A549 (cell line): Measurements from ENCODE around the gene NCBP3.

Experiments used
- CHD4 ChIP-seq: fragments of 200-600 bp; sonication (generic); IDR thresholded peaks from 2 replicates; pipeline ENCODE4 v1.6.1; 2016; ENCODE audit warnings: antibody characterized with exemption, mild to moderate bottlenecking, borderline replicate concordance
- EP300 ChIP-seq, 2 experiments: fragments of >200 bp; sonication (Bioruptor Twin); formaldehyde crosslinking; IDR thresholded peaks; 2 replicates in 1 of 2; 3 replicates in 1 of 2; pipeline ENCODE4 v1.6.1; 2016 to 2017
- HOXA7 ChIP-seq: fragments of 250-450 bp; sonication (Bioruptor Pico); IDR thresholded peaks from 2 replicates; pipeline ENCODE4 v1.5.0; 2020; ENCODE audit warnings: mild to moderate bottlenecking, moderate library complexity
- MYC ChIP-seq: IDR thresholded peaks from 2 replicates; pipeline ENCODE4 v1.6.1; 2012; ENCODE audit warnings: mild to moderate bottlenecking, inconsistent platforms, low read length, improper control_type of control experiment, borderline replicate concordance
- NR3C1 ChIP-seq: fragments of >200 bp; sonication (Bioruptor Twin); formaldehyde crosslinking; IDR thresholded peaks from 3 replicates; pipeline ENCODE4 v1.6.1; 2017
- PHF8 ChIP-seq: fragments of 200-600 bp; sonication (generic); IDR thresholded peaks from 2 replicates; pipeline ENCODE4 v1.6.1; 2016; ENCODE audit warnings: low read depth, mild to moderate bottlenecking, antibody characterized with exemption, moderate library complexity, borderline replicate concordance
- POLR2A ChIP-seq: IDR thresholded peaks from 2 replicates; pipeline ENCODE4 v1.6.1; 2012; ENCODE audit warnings: mild to moderate bottlenecking, low read length
- POLR2AphosphoS2 ChIP-seq: conservative IDR thresholded peaks from 2 replicates; pipeline ENCODE4 v1.6.1; 2012; ENCODE audit warnings: low read length, improper control_type of control experiment, inconsistent platforms
- RAD21 ChIP-seq, 2 experiments: fragments of >200 bp in 1 of 2; sonication (Bioruptor Twin) in 1 of 2; formaldehyde crosslinking in 1 of 2; IDR thresholded peaks in 1 of 2; conservative IDR thresholded peaks in 1 of 2; 2 replicates in 1 of 2; 3 replicates in 1 of 2; pipeline ENCODE4 v1.6.1; 2012 to 2018; ENCODE audit warnings: inconsistent platforms in 1 of 2
- RFX5 ChIP-seq: fragments of 450-650 bp; IDR thresholded peaks from 2 replicates; pipeline ENCODE4 v1.7.1; 2014; ENCODE audit warnings: antibody characterized with exemption, mild to moderate bottlenecking, moderate library complexity
- TF ChIP-seq, protein P1 (sequence below): fragments of 450-650 bp; IDR thresholded peaks from 2 replicates; pipeline ENCODE4 v1.6.1; 2014; ENCODE audit warnings: antibody characterized with exemption
- TF ChIP-seq, protein P2 (sequence below): fragments of >200 bp; sonication (Bioruptor Twin); formaldehyde crosslinking; IDR thresholded peaks from 3 replicates; pipeline ENCODE4 v1.5.1; 2016
- TF ChIP-seq, protein P3 (sequence below): IDR thresholded peaks from 2 replicates; pipeline ENCODE4 v1.6.1; 2012

DNA sequence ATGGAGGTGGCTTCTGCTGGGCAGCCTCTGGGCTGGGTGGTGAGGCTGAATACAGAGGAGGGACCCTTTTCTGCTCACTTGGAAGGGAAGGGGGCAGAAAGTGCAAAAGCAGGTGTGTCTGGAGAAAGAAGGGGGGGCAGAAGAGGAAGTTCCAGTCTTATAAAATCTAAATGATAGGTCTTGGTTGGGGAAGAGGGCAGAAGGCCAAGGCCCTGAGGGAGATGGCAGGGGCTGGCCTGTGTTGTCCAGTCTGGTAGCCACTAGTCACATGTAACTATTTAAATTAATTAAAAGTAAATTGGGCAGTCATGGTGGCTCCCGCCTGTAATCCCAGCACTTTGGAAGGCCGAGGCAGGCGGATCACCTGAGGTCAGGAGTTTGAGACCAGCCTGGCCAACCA, 49.3 kb upstream of the NCBP3 start:
- TF ChIP-seq POLR2A (no peak), RFX5 (no peak), PHF8 (no peak), POLR2AphosphoS2 (no peak), MYC (no peak), HOXA7 (no peak), CHD4 (no peak), RAD21 (conservative IDR thresholded peaks at IDR 0.05 in 1 of 2, IDR thresholded peaks at IDR 0.05 in 1 of 2) (no peak), EP300 (IDR thresholded peaks at IDR 0.05) (no peak), NR3C1 (no peak)
- TF ChIP-seq, protein P1, sequence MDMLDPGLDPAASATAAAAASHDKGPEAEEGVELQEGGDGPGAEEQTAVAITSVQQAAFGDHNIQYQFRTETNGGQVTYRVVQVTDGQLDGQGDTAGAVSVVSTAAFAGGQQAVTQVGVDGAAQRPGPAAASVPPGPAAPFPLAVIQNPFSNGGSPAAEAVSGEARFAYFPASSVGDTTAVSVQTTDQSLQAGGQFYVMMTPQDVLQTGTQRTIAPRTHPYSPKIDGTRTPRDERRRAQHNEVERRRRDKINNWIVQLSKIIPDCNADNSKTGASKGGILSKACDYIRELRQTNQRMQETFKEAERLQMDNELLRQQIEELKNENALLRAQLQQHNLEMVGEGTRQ = no peak
- TF ChIP-seq, protein P2, sequence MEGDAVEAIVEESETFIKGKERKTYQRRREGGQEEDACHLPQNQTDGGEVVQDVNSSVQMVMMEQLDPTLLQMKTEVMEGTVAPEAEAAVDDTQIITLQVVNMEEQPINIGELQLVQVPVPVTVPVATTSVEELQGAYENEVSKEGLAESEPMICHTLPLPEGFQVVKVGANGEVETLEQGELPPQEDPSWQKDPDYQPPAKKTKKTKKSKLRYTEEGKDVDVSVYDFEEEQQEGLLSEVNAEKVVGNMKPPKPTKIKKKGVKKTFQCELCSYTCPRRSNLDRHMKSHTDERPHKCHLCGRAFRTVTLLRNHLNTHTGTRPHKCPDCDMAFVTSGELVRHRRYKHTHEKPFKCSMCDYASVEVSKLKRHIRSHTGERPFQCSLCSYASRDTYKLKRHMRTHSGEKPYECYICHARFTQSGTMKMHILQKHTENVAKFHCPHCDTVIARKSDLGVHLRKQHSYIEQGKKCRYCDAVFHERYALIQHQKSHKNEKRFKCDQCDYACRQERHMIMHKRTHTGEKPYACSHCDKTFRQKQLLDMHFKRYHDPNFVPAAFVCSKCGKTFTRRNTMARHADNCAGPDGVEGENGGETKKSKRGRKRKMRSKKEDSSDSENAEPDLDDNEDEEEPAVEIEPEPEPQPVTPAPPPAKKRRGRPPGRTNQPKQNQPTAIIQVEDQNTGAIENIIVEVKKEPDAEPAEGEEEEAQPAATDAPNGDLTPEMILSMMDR = no peak
- TF ChIP-seq, protein P3, sequence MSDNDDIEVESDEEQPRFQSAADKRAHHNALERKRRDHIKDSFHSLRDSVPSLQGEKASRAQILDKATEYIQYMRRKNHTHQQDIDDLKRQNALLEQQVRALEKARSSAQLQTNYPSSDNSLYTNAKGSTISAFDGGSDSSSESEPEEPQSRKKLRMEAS = no peak
